ENCODE data around the gene CASTOR1.

DNA sequence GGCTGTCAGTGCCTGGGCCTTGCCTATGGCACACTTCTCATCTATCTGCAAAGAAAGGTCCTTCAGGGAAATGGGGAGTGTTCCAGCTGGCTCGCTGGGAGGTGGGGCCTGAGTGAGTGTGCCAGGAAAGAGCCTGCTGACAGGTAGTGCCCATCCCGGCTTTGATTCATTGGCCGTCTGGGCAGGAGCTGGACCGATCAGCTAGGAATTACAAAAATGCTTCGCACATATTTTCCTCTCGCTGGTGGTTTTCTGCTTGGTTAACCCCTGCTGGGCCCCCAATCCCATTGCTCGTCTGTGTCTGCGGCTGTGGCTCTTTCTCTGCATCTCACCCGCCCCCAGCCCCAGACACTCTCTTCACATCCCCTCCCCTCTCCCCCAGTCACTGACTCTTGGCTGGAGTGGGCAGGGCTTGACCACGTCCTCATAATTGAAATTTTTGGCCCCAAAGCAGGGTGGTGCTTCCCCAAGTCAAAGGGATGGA is 53.6 kb downstream of the CASTOR1 start:
- TF ChIP-seq, protein P1, sequence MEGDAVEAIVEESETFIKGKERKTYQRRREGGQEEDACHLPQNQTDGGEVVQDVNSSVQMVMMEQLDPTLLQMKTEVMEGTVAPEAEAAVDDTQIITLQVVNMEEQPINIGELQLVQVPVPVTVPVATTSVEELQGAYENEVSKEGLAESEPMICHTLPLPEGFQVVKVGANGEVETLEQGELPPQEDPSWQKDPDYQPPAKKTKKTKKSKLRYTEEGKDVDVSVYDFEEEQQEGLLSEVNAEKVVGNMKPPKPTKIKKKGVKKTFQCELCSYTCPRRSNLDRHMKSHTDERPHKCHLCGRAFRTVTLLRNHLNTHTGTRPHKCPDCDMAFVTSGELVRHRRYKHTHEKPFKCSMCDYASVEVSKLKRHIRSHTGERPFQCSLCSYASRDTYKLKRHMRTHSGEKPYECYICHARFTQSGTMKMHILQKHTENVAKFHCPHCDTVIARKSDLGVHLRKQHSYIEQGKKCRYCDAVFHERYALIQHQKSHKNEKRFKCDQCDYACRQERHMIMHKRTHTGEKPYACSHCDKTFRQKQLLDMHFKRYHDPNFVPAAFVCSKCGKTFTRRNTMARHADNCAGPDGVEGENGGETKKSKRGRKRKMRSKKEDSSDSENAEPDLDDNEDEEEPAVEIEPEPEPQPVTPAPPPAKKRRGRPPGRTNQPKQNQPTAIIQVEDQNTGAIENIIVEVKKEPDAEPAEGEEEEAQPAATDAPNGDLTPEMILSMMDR (IDR thresholded peaks at IDR 0.05; ENCODE audit: insufficient read depth, low read length, poor library complexity, severe bottlenecking): no peak
- TF ChIP-seq EZH2phosphoT487 (conservative IDR thresholded peaks at IDR 0.05; ENCODE audit: low read length): no peak

All from SU-DHL-6 (cell line).